T-helper 17 cell (primary cell): ENCODE results near the gene SEC22A. TPM values are rescaled to one million over a fixed set of nuclear protein-coding genes. Genes with fewer than 3 reads are reported as not detected.

ENCODE experiments used
- ATAC-seq: fragments of 150-1000 bp; cut with Tn5 transposase; 2 replicates; pipeline ENCODE4 v1.10.0; 2021; ENCODE audit warnings: mild to moderate bottlenecking, moderate library complexity
- DNase-seq, 3 donors: peaks; one replicate each; pipeline versions ENCODE4 v3.0.0 to v3.0.0-alpha.2; 2020 to 2021
- H3K9me3 ChIP-seq: one replicate; pipeline ENCODE4 v1.7.0; 2013; ENCODE audit warnings: low read length, mild to moderate bottlenecking; ENCODE audit not compliant: control insufficient read depth, poor library complexity, severe bottlenecking
- H3K27ac Mint-ChIP-seq: one replicate; pipeline ENCODE4 v1.8.0; 2022; ENCODE audit warnings: mild to moderate bottlenecking, moderate library complexity, mixed read lengths
- H3K27me3 Mint-ChIP-seq: one replicate; pipeline ENCODE4 v1.8.0; 2022; ENCODE audit warnings: mixed read lengths
- H3K36me3 Mint-ChIP-seq: one replicate; pipeline ENCODE4 v1.8.0; 2022; ENCODE audit warnings: low read depth, mixed read lengths
- H3K4me1 Mint-ChIP-seq: one replicate; pipeline ENCODE4 v1.8.0; 2022; ENCODE audit warnings: mild to moderate bottlenecking, mixed read lengths
- H3K4me3 Mint-ChIP-seq: one replicate; pipeline ENCODE4 v1.8.0; 2022; ENCODE audit warnings: mild to moderate bottlenecking, moderate library complexity, mixed read lengths
- total RNA-seq, 4 donors: library from RNA in 2 of 4; stranded (reverse) in 2 of 4; gene quantifications; one replicate each; pipeline ENCODE4 v1.2.3 and lab custom pipeline; 2022 to 2026

SEC22A gene
- total RNA-seq, 2 donors from 2014 or later: 17.2 to 19.2 TPM

- no peaks in the 10 kb centered on the region for H3K9me3 ChIP-seq
- no peaks in the 10 kb centered on the region for H3K4me1 Mint-ChIP-seq
- no peak overlapping the region for H3K27ac Mint-ChIP-seq
- peaks cover 5% of the 10 kb centered on the region for H3K27me3 Mint-ChIP-seq
- ATAC-seq: no peak
- DNase-seq: no peak
- no peaks in the 10 kb centered on the region for H3K36me3 Mint-ChIP-seq
- no peak overlapping the region for H3K4me3 Mint-ChIP-seq
These were observed 87.8 kb downstream of the SEC22A start for GRCh38 chr3:123289391-123290106.

GRCh38 chr3:123290107-123290930, 88.6 kb downstream of the SEC22A start:
- H3K9me3 ChIP-seq: no peaks in the 10 kb centered on the region
- H3K27ac Mint-ChIP-seq: no peak overlapping the region
- H3K27me3 Mint-ChIP-seq: peaks cover 5% of the 10 kb centered on the region
- H3K36me3 Mint-ChIP-seq: no peaks in the 10 kb centered on the region
- no peak overlapping the region for H3K4me3 Mint-ChIP-seq
- ATAC-seq: no peak
- DNase-seq: no peak
- no peaks in the 10 kb centered on the region for H3K4me1 Mint-ChIP-seq

- ATAC-seq (no peak), DNase-seq (no peak)
- Mint-ChIP-seq H3K27ac (no peak overlapping the region), H3K4me3 (no peak overlapping the region), H3K27me3 (peaks cover 5% of the 10 kb centered on the region), H3K4me1 (no peaks in the 10 kb centered on the region), H3K36me3 (no peaks in the 10 kb centered on the region)
- no peaks in the 10 kb centered on the region for H3K9me3 ChIP-seq
These were observed 89.2 kb downstream of the SEC22A start for GRCh38 chr3:123290962-123291361.

DNA sequence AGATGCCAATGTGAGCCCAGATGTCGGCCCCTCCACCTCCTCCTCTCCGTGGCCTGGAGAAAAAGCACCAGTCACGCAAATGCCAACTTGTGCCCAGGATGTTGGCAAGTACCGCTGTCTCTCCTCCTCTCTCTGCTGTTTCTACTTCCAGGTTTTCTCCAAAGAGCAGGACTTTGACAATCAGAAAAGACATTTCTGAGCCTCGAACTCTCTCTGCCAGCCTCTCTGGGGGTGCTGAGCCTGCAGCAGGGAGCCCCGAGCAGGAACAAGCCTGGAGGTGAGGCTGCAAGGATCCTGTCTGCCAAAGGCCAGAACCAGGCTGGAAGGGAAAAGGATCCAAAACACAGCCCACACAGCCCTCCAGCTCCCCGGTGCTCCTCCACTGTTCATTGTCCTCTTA, 89.7 kb downstream of the SEC22A start:
- peaks cover 5% of the 10 kb centered on the region for H3K27me3 Mint-ChIP-seq
- no peaks in the 10 kb centered on the region for H3K36me3 Mint-ChIP-seq
- ATAC-seq (no peak), DNase-seq (no peak)
- no peak overlapping the region for H3K4me3 Mint-ChIP-seq
- H3K9me3 ChIP-seq: no peaks in the 10 kb centered on the region
- H3K4me1 Mint-ChIP-seq: no peaks in the 10 kb centered on the region
- no peak overlapping the region for H3K27ac Mint-ChIP-seq

DNA sequence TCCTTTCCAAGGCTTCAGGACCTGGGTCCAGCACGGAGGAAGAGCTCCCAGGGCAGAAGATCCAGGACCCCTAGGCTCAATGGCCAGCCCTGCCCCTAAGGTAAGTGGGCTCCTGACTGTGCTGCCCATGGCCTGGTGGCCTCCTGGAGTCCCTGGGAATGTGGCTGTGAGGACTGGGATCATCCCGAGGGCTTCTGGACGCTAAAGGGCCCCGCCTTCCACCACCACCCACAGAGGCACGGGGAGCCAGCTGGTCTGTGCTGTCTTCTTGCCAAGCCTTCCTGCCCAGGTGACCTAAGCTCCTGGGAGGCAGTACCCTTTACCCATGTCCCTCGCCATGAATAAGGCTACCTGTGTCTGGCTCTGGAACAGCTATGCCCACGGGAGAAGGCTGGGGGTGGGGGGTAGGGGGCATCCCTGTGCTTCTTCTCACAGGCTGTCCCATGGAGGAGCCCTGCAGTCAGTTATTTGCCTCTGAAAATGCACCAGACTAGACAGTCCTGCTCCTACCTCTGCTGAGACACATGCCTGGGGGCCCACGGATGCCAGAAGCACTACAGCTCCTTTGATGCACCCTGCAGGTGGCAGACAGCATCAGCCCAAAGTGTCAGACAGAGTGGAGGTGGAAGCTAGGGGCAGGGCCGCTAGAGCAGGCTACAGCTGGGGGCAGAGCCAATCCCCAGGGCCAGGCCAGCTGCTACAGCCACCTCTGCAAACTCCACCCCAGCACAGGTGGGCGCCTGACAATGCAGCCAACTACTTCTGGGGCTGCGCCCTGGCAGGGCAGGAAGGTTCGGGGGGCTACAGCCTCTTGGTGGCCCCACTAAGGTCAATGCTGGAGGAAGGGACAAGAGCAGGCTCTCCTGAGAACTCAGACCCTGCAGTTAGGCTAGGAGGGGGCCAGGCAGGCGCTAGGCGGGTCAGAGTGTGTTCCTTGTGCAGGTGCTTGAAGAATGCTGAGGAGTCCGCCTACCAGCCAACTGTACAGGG, 90.9 kb downstream of the SEC22A start:
- H3K9me3 ChIP-seq: no peaks in the 10 kb centered on the region
- DNase-seq (no peak), ATAC-seq (no peak)
- Mint-ChIP-seq H3K4me1 (no peaks in the 10 kb centered on the region), H3K27me3 (peaks cover 5% of the 10 kb centered on the region), H3K27ac (no peak overlapping the region), H3K36me3 (no peaks in the 10 kb centered on the region), H3K4me3 (no peak overlapping the region)

DNA sequence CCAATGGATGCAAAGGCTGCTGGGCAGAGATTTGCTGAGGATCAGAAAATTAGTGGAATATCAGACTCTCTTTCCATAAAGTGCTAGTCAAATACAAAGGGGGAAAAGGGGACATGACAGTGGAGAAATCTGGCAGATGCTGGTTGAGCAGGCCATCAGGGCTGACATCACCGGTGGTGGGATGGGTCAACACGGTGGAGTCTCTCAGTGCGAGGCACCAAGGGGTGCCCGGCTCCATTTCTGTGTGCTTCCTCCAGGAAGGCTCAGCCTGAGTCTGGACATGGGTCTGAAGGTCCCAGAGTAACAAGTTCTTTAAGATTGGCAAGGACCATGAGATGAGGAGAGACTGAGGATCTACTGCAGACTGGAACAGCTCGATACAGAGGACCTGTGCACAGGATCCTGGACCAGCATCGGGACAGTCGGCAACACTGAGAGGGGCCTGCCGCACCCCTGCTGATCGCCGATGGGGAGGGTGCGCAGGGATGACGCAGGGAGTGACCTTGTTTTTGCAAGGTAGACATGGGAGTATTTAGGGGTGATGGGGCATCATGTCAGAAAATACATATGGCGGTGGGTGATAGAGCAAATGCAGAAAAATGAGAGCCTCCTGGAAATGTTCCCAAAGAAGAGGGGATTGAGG, 92.7 kb downstream of the SEC22A start:
- Mint-ChIP-seq H3K27me3 (peaks cover 5% of the 10 kb centered on the region), H3K4me3 (no peak overlapping the region), H3K4me1 (no peaks in the 10 kb centered on the region), H3K27ac (no peak overlapping the region), H3K36me3 (no peaks in the 10 kb centered on the region)
- no peaks in the 10 kb centered on the region for H3K9me3 ChIP-seq
- DNase-seq: no peak
- ATAC-seq: no peak

DNA sequence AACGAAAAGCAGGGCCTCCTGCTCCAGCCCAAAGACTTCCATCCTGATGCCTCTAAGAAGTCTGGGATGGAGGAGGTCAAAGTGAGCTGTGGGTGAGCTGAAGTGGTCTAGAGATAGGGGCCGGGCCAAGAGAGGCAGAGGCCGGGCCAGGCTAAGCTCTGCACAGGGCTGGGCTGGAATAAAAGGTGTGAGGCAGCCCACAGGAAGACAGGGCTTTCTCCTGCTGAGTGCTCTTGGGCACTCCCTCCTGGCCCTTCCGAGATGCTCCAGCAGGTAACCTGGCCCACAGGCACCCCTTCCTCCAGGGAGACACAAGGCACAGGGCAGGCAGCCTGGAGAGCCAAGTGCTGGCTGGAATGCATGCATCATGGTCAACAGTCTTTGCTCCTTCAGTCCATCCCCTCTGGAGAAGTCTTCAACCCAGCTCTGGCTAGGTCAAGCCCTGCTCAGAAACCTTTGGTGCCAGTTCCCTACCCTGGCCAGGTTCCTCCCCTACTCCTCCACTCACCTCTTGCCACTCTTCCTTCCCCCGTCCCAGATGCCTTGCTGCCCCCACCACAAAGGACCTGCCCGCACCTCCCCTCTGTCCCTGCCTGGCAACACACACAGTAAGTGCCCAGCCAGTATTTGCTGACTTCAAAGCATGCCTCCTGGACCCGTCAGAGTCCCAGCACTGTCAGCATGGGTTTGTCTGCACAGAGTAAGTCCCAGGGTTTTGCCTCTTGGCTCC, 93.6 kb downstream of the SEC22A start:
- no peaks in the 10 kb centered on the region for H3K4me1 Mint-ChIP-seq
- ATAC-seq: no peak
- H3K27ac Mint-ChIP-seq: no peak overlapping the region
- no peak overlapping the region for H3K4me3 Mint-ChIP-seq
- no peaks in the 10 kb centered on the region for H3K36me3 Mint-ChIP-seq
- H3K27me3 Mint-ChIP-seq: peaks cover 5% of the 10 kb centered on the region
- no peaks in the 10 kb centered on the region for H3K9me3 ChIP-seq
- DNase-seq: no peak

GRCh38 chr3:123295901-123296250, 94.1 kb downstream of the SEC22A start:
- ATAC-seq (no peak), DNase-seq (no peak)
- Mint-ChIP-seq H3K27ac (no peak overlapping the region), H3K36me3 (no peaks in the 10 kb centered on the region), H3K4me3 (no peak overlapping the region), H3K4me1 (no peaks in the 10 kb centered on the region), H3K27me3 (peaks cover under 1% of the 10 kb centered on the region)
- no peaks in the 10 kb centered on the region for H3K9me3 ChIP-seq

- DNase-seq: no peak
- no peaks in the 10 kb centered on the region for H3K9me3 ChIP-seq
- Mint-ChIP-seq H3K27ac (no peak overlapping the region), H3K4me1 (no peaks in the 10 kb centered on the region), H3K4me3 (no peak overlapping the region), H3K27me3 (no peaks in the 10 kb centered on the region), H3K36me3 (no peaks in the 10 kb centered on the region)
- no peak for ATAC-seq
These were observed 94.5 kb downstream of the SEC22A start for GRCh38 chr3:123296261-123296660.

GRCh38 chr3:123296836-123297626, 95.3 kb downstream of the SEC22A start:
- H3K27ac Mint-ChIP-seq: no peak overlapping the region
- H3K9me3 ChIP-seq: no peaks in the 10 kb centered on the region
- no peaks in the 10 kb centered on the region for H3K27me3 Mint-ChIP-seq
- H3K4me1 Mint-ChIP-seq: no peaks in the 10 kb centered on the region
- H3K36me3 Mint-ChIP-seq: no peaks in the 10 kb centered on the region
- ATAC-seq (no peak), DNase-seq (no peak)
- no peak overlapping the region for H3K4me3 Mint-ChIP-seq

GRCh38 chr3:123297627-123297899, 95.8 kb downstream of the SEC22A start:
- H3K36me3 Mint-ChIP-seq: no peaks in the 10 kb centered on the region

GRCh38 chr3:123298903-123299302, 97.2 kb downstream of the SEC22A start:
- Mint-ChIP-seq H3K27ac (no peak overlapping the region), H3K27me3 (peaks cover 15% of the 10 kb centered on the region), H3K4me1 (no peaks in the 10 kb centered on the region), H3K4me3 (no peak overlapping the region), H3K36me3 (no peaks in the 10 kb centered on the region)
- no peak for DNase-seq
- no peaks in the 10 kb centered on the region for H3K9me3 ChIP-seq
- ATAC-seq: no peak

More at GRCh38 chr3:123297627-123297899, 95.8 kb downstream of the SEC22A start:
- Mint-ChIP-seq H3K27ac (no peak overlapping the region), H3K4me1 (no peaks in the 10 kb centered on the region), H3K27me3 (peaks cover 4% of the 10 kb centered on the region), H3K4me3 (no peak overlapping the region)
- DNase-seq (no peak), ATAC-seq (no peak)
- no peaks in the 10 kb centered on the region for H3K9me3 ChIP-seq
